Activated CD4-positive, alpha-beta T cell treated with anti-CD3 and anti-CD28 coated beads, Interleukin-2, amount 50 U/mL, for 16 hours (primary cell): ENCODE measurements around the gene TTLL1.

ENCODE experiments used
- DNase-seq: peaks from one replicate; pipeline ENCODE4 v3.0.0-alpha.2; 2020

TTLL1 gene

GRCh38 chr22:42990131-42990838 is 98.9 kb downstream of the TTLL1 start:
- no peak for DNase-seq
